Measurements from ENCODE around the gene TERT.

- TF ChIP-seq POLR2A (IDR thresholded peaks at IDR 0.05; ENCODE audit: low read length) (no peak), GATA1 (IDR thresholded peaks at IDR 0.05; ENCODE audit: low read depth, low read length) (no peak)
Observed at GRCh38 chr5:1222621-1223277, 72.1 kb downstream of the TERT start.
